Measurements from ENCODE around the gene NCKAP5.

Gene NCKAP5

GRCh38 chr2:132640116-132640515 lies 928.1 kb downstream of the NCKAP5 start:
- DNase-seq, result no peak

GRCh38 chr2:132638313-132639040 lies 929.8 kb downstream of the NCKAP5 start:
- DNase-seq, result no peak

GRCh38 chr2:132636346-132636745 lies 931.9 kb downstream of the NCKAP5 start:
- no peak for DNase-seq

GRCh38 chr2:132633635-132634034 lies 934.6 kb downstream of the NCKAP5 start:
- DNase-seq, result no peak

GRCh38 chr2:132632000-132632649 lies 936.1 kb downstream of the NCKAP5 start:
- no peak for DNase-seq

- no peak for DNase-seq
Measured at GRCh38 chr2:132627536-132627935, 940.7 kb downstream of the NCKAP5 start.

GRCh38 chr2:132623096-132623839 lies 945.0 kb downstream of the NCKAP5 start:
- no peak for DNase-seq
